HG02588 (cell line): Measurements from ENCODE around the gene TRDMT1.
"Not testable (repeated sequence)": the region's sequence is repeated elsewhere in the genome, so short reads cannot be mapped to it uniquely, and the experiment has no call there.

Source experiments
- ATAC-seq: cut with Tn5 transposase; IDR thresholded peaks from one replicate; pipeline ENCODE4 v1.9.1; 2021; ENCODE audit warnings: mild to moderate bottlenecking, moderate library complexity; ENCODE audit not compliant: unreplicated experiment

The TRDMT1 gene

GRCh38 chr10:17140386-17140761, 61.1 kb downstream of the TRDMT1 start:
- no peak for ATAC-seq

GRCh38 chr10:17138460-17139042, 62.9 kb downstream of the TRDMT1 start:
- no peak for ATAC-seq

GRCh38 chr10:17134737-17135260, 66.7 kb downstream of the TRDMT1 start:
- no peak for ATAC-seq

- ATAC-seq, result no peak
Measured at GRCh38 chr10:17134282-17134681, 67.2 kb downstream of the TRDMT1 start.

GRCh38 chr10:17129741-17130140, 71.7 kb downstream of the TRDMT1 start, which contains the start of gene CUBN:
Gene CUBN, minus strand, starts transcription at chr10:17129811. Its CDS starts 46 bp downstream, at chr10:17129765.
- no peak for ATAC-seq

GRCh38 chr10:17128261-17128660, 73.2 kb downstream of the TRDMT1 start:
- ATAC-seq, result no peak

- ATAC-seq, result no peak
Measured at GRCh38 chr10:17126327-17126726, 75.1 kb downstream of the TRDMT1 start.

- no peak for ATAC-seq
Measured at GRCh38 chr10:17125206-17125893, 76.1 kb downstream of the TRDMT1 start.

- ATAC-seq, result no peak
Measured at GRCh38 chr10:17123961-17124360, 77.5 kb downstream of the TRDMT1 start.

GRCh38 chr10:17122726-17123661, 78.5 kb downstream of the TRDMT1 start:
- no peak for ATAC-seq

GRCh38 chr10:17122052-17122451, 79.4 kb downstream of the TRDMT1 start:
- ATAC-seq, result no peak

- no peak for ATAC-seq
Measured at GRCh38 chr10:17120694-17121093, 80.8 kb downstream of the TRDMT1 start.

GRCh38 chr10:17119845-17120244, 81.6 kb downstream of the TRDMT1 start:
- no peak for ATAC-seq

GRCh38 chr10:17116193-17116592, 85.3 kb downstream of the TRDMT1 start:
- ATAC-seq, result no peak

GRCh38 chr10:17115683-17116082, 85.8 kb downstream of the TRDMT1 start:
- ATAC-seq, result no peak

GRCh38 chr10:17114878-17115444, 86.5 kb downstream of the TRDMT1 start:
- not testable (repeated sequence) for ATAC-seq

GRCh38 chr10:17113889-17114540, 87.5 kb downstream of the TRDMT1 start:
- ATAC-seq, result no peak

GRCh38 chr10:17113346-17113745, 88.1 kb downstream of the TRDMT1 start:
- no peak for ATAC-seq

- ATAC-seq, result no peak
Measured at GRCh38 chr10:17112566-17112965, 88.9 kb downstream of the TRDMT1 start.

GRCh38 chr10:17109475-17110207, 91.8 kb downstream of the TRDMT1 start:
- ATAC-seq, result no peak
